Activated CD4-positive, alpha-beta T cell treated with anti-CD3 and anti-CD28 coated beads, Interleukin-2, amount 10 ng/mL, durations not matched to agents 7 days and 5 days (primary cell): ENCODE measurements around the gene SLC3A2. TPM values are rescaled to one million over a fixed set of nuclear protein-coding genes. Genes with fewer than 3 reads are reported as not detected.
A peak's percentile ranks its signal among the peaks of the same experiment; 100 is the strongest.

Experiments
- CTCF ChIA-PET: fragments of 350-600 bp; sonication (Branson Sonifier 250); formaldehyde crosslinking; loops from one replicate; lab custom pipeline; 2021; ENCODE audit warnings: antibody characterized with exemption; lab: Charles Lee
- POLR2A ChIA-PET: fragments of 350-600 bp; sonication (Branson Sonifier 250); formaldehyde crosslinking; loops from one replicate; lab custom pipeline; 2021; ENCODE audit warnings: antibody characterized with exemption; lab: Charles Lee
- DNase-seq: peaks from one replicate; pipeline ENCODE4 v3.0.0-alpha.2; 2020
- H3K27ac Mint-ChIP-seq: one replicate; pipeline ENCODE4 v1.8.0; 2021; ENCODE audit warnings: mild to moderate bottlenecking, moderate library complexity, mixed read lengths
- H3K27me3 Mint-ChIP-seq: one replicate; pipeline ENCODE4 v1.8.0; 2021; ENCODE audit warnings: mixed read lengths
- H3K36me3 Mint-ChIP-seq: one replicate; pipeline ENCODE4 v1.8.0; 2021; ENCODE audit warnings: low read depth, mixed read lengths
- H3K4me1 Mint-ChIP-seq: one replicate; pipeline ENCODE4 v1.8.0; 2021; ENCODE audit warnings: mixed read lengths
- H3K4me3 Mint-ChIP-seq: one replicate; pipeline ENCODE4 v1.8.0; 2021; ENCODE audit warnings: mild to moderate bottlenecking, moderate library complexity, mixed read lengths
- H3K9me3 Mint-ChIP-seq: one replicate; pipeline ENCODE4 v1.8.0; 2021; ENCODE audit warnings: mixed read lengths
- total RNA-seq, 2 experiments: library from RNA; stranded (reverse); gene quantifications; one replicate each; pipeline ENCODE4 v1.2.3, GENCODE V29; 2021

Gene SLC3A2
- total RNA-seq, 2 experiments from 2014 or later, result 153 to 157 TPM

GRCh38 chr11:62905927-62906531 lies 25.3 kb downstream of the SLC3A2 start:
- no peaks in the 10 kb centered on the region for H3K36me3 Mint-ChIP-seq
- peak; percentile 83 for DNase-seq
- H3K27me3 Mint-ChIP-seq, result peaks cover 11% of the 10 kb centered on the region
- POLR2A ChIA-PET, result interaction anchor here (0.6 kb wide), 1 partner anchor 21 kb away, joined by 3 read pairs; no protein-coding TSS in a partner anchor
- H3K4me1 Mint-ChIP-seq, result peaks cover 17% of the 10 kb centered on the region
- no peak overlapping the region for H3K27ac Mint-ChIP-seq
- no peaks in the 10 kb centered on the region for H3K9me3 Mint-ChIP-seq
- no peak overlapping the region for H3K4me3 Mint-ChIP-seq
- CTCF ChIA-PET, result interaction anchor here (0.6 to 5.8 kb wide), 23 partner anchors 8 to 218 kb away, joined by 3 to 44 read pairs (median 5); partner anchors contain the start of genes CHRM1 and SLC3A2

- no peaks in the 10 kb centered on the region for H3K9me3 Mint-ChIP-seq
- H3K27ac Mint-ChIP-seq, result no peak overlapping the region
- H3K36me3 Mint-ChIP-seq, result no peaks in the 10 kb centered on the region
- peaks cover 13% of the 10 kb centered on the region for H3K4me1 Mint-ChIP-seq
- H3K27me3 Mint-ChIP-seq, result peaks cover 6% of the 10 kb centered on the region
- POLR2A ChIA-PET, result no interaction called here
- CTCF ChIA-PET, result interaction anchor here (1.0 kb wide), 1 partner anchor 115 kb away, joined by 3 read pairs; no protein-coding TSS in a partner anchor
- DNase-seq, result no peak
- no peak overlapping the region for H3K4me3 Mint-ChIP-seq
Observed at GRCh38 chr11:62908468-62909072, 27.9 kb downstream of the SLC3A2 start.

GRCh38 chr11:62909107-62909894 lies 28.6 kb downstream of the SLC3A2 start:
- Mint-ChIP-seq H3K27ac (no peak overlapping the region), H3K36me3 (no peaks in the 10 kb centered on the region), H3K4me3 (no peak overlapping the region), H3K27me3 (peaks cover 6% of the 10 kb centered on the region), H3K4me1 (peaks cover 13% of the 10 kb centered on the region), H3K9me3 (no peaks in the 10 kb centered on the region)
- no peak for DNase-seq
- ChIA-PET CTCF (interaction anchor here (1.0 kb wide), 1 partner anchor 114 kb away, joined by 3 read pairs; no protein-coding TSS in a partner anchor), POLR2A (no interaction called here)

GRCh38 chr11:62910141-62910882 lies 29.6 kb downstream of the SLC3A2 start:
- Mint-ChIP-seq H3K27me3 (peaks cover 3% of the 10 kb centered on the region), H3K9me3 (no peaks in the 10 kb centered on the region), H3K27ac (no peak overlapping the region), H3K4me3 (no peak overlapping the region), H3K36me3 (no peaks in the 10 kb centered on the region), H3K4me1 (peaks cover 9% of the 10 kb centered on the region)
- POLR2A ChIA-PET, result no interaction called here
- CTCF ChIA-PET, result no interaction called here
- no peak for DNase-seq

- CTCF ChIA-PET, result no interaction called here
- POLR2A ChIA-PET, result no interaction called here
Observed at GRCh38 chr11:62911137-62912130, 30.7 kb downstream of the SLC3A2 start.

GRCh38 chr11:62912268-62912667 lies 31.6 kb downstream of the SLC3A2 start:
- H3K27ac Mint-ChIP-seq, result no peak overlapping the region
- H3K4me3 Mint-ChIP-seq, result no peak overlapping the region
- H3K36me3 Mint-ChIP-seq, result no peaks in the 10 kb centered on the region
- ChIA-PET CTCF (no interaction called here), POLR2A (no interaction called here)
- H3K27me3 Mint-ChIP-seq, result no peaks in the 10 kb centered on the region
- peaks cover 4% of the 10 kb centered on the region for H3K4me1 Mint-ChIP-seq
- H3K9me3 Mint-ChIP-seq, result no peaks in the 10 kb centered on the region
- no peak for DNase-seq

More at GRCh38 chr11:62911137-62912130, 30.7 kb downstream of the SLC3A2 start:
- DNase-seq, result no peak
- H3K27ac Mint-ChIP-seq, result no peak overlapping the region
- H3K4me3 Mint-ChIP-seq, result no peak overlapping the region
- no peaks in the 10 kb centered on the region for H3K27me3 Mint-ChIP-seq
- H3K4me1 Mint-ChIP-seq, result peaks cover 4% of the 10 kb centered on the region
- H3K36me3 Mint-ChIP-seq, result no peaks in the 10 kb centered on the region
- no peaks in the 10 kb centered on the region for H3K9me3 Mint-ChIP-seq

- Mint-ChIP-seq H3K4me3 (no peak overlapping the region), H3K9me3 (no peaks in the 10 kb centered on the region), H3K27me3 (peaks cover 3% of the 10 kb centered on the region), H3K4me1 (peaks cover 4% of the 10 kb centered on the region), H3K27ac (no peak overlapping the region), H3K36me3 (no peaks in the 10 kb centered on the region)
- CTCF ChIA-PET, result interaction anchor here (1.2 kb wide), 1 partner anchor 8 kb away, joined by 9 read pairs; no protein-coding TSS in a partner anchor
- POLR2A ChIA-PET, result no interaction called here
- no peak for DNase-seq
Observed at GRCh38 chr11:62914416-62914815, 33.7 kb downstream of the SLC3A2 start.

GRCh38 chr11:62917906-62918502 lies 37.3 kb downstream of the SLC3A2 start:
- Mint-ChIP-seq H3K4me3 (no peak overlapping the region), H3K27ac (no peak overlapping the region), H3K4me1 (peaks cover 2% of the 10 kb centered on the region), H3K36me3 (no peaks in the 10 kb centered on the region), H3K27me3 (peaks cover 27% of the 10 kb centered on the region), H3K9me3 (no peaks in the 10 kb centered on the region)
- ChIA-PET CTCF (interaction anchor here (0.5 to 3.4 kb wide), 2 partner anchors 12 to 812 kb away, joined by 4 to 15 read pairs; no protein-coding TSS in a partner anchor), POLR2A (no interaction called here)
- DNase-seq, result no peak

GRCh38 chr11:62918531-62918930 lies 37.8 kb downstream of the SLC3A2 start:
- CTCF ChIA-PET, result interaction anchor here (0.5 to 3.4 kb wide), 2 partner anchors 13 to 813 kb away, joined by 4 to 15 read pairs; no protein-coding TSS in a partner anchor
- no peak for DNase-seq
- Mint-ChIP-seq H3K4me1 (peaks cover 6% of the 10 kb centered on the region), H3K27ac (no peak overlapping the region), H3K36me3 (no peaks in the 10 kb centered on the region), H3K9me3 (no peaks in the 10 kb centered on the region), H3K27me3 (peaks cover 32% of the 10 kb centered on the region), H3K4me3 (no peak overlapping the region)
- POLR2A ChIA-PET, result no interaction called here

- DNase-seq, result no peak
- Mint-ChIP-seq H3K36me3 (no peaks in the 10 kb centered on the region), H3K27ac (no peak overlapping the region), H3K4me3 (no peak overlapping the region), H3K9me3 (no peaks in the 10 kb centered on the region), H3K27me3 (peaks cover 40% of the 10 kb centered on the region), H3K4me1 (peaks cover 11% of the 10 kb centered on the region)
- CTCF ChIA-PET, result interaction anchor here (3.4 kb wide), 1 partner anchor 14 kb away, joined by 15 read pairs; no protein-coding TSS in a partner anchor
- POLR2A ChIA-PET, result no interaction called here
Observed at GRCh38 chr11:62919476-62919875, 38.8 kb downstream of the SLC3A2 start.
